T-helper 1 cell (primary cell): ENCODE measurements around the gene PTX3.

Experiments
- DNase-seq, 5 donors: peaks; one replicate each; pipeline ENCODE4 v3.0.0-alpha.2; 2012 to 2020

The PTX3 gene

DNA sequence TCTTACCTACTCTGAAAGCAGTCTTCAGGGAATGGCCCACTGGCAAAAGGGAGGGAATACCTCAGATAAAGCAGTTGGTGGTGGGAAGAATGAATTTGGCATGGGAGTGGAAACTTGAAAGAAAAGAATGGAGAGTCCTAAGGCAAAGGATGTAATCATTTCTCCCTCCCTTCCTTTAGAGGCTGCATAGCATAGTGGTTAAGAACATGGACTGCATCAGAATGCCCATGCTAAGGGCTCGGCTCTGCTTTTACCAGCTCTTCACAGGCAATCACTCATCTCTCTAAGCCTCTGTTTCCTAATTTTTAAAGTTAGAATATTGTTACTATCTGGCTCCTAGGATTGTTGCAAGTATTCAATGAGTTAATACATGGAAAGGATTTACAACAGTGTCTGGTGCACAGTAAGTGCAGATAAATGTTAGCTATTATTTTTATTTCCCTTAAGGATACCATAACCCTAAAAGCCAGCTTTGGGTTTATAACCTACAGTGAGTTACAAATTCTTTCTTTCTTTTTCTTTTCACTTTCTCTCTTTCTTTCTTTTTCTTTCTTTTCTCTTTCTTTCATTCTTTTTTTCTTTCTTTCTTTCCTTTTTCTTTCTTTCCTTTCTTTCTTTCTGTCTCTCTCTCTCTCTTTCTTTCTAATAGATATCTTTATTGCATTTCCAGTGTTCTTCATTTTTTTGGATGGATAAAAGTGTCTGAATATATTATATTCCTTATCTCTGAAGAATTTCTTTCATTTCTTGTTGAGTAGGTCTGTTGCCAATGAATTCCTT, 43.0 kb downstream of the PTX3 start:
- no peak for DNase-seq

DNA sequence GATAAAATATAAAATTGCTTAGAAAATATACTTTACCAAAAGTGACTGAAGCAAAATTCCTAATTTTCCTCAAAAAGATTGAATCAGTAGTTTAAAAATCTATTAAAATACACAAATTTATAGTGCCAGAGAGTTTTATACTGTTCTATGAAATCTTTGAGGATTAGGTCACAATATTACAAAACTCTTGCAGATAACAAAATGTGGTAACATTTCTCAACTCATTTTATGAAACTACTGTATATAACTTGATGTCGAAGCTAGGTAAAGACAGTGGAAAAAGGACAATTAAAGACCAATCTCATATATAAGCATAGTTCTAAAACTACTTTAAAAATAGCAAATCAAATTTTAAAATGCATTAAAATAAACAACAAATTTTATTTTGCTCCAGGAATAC, 50.7 kb downstream of the PTX3 start:
- no peak for DNase-seq

DNA sequence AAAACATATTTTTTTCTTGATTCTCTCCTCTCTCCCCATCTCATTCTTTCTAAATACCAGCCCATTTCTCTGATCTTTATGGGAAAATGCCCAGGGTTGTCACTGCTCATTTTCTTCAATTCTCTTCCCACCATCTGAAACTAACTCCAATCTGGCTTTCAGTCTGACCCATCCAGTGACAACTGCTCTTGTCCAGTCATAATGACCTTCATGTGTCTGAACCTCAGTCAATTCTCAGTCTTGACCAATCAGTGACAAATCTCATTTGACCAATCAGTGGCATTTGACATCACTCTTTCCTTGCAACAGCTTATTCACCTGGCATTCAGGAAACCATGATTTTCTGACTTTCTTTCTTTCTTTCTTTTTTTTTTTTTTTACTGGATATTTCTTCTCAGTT, 51.5 kb downstream of the PTX3 start:
- DNase-seq, result no peak

DNA sequence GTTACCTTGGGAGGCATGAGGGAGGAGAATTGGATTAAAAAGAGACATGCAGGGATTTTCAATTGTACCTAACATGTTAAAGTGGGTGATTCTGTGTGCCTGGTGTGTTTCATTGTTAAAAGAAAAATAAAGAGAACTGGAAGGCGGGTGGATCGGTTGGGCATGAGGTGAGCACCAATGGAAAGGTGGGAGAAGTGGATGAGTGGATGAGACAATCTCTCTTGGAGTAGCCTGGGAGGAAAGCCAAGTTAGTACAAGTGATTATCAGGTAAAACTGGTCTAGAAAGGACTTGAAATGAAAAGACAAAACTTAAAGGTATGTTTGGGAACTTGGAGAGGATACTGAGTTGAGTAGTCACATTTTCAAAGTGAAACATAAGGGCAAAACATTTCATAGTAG, 54.5 kb downstream of the PTX3 start:
- no peak for DNase-seq
